Caco-2 (cell line): ENCODE measurements around the gene SLC46A1. TPM values are rescaled to one million over a fixed set of nuclear protein-coding genes. Genes with fewer than 3 reads are reported as not detected.

Experiments
- BruUV-seq: library from RNA; stranded (reverse); fragments of 400-500 nt; replicated peaks from 2 replicates; lab custom pipeline; 2021; lab: Mats Ljungman, UMichigan
- CTCF ChIA-PET: fragments of 300-600 bp; sonication (Branson Sonifier 250); formaldehyde crosslinking; loops from one replicate; lab custom pipeline; 2022; ENCODE audit warnings: antibody characterized with exemption; lab: Charles Lee
- POLR2A ChIA-PET: fragments of 300-600 bp; sonication (Branson Sonifier 250); formaldehyde crosslinking; loops from one replicate; lab custom pipeline; 2022; ENCODE audit warnings: antibody characterized with exemption; lab: Charles Lee
- DNase-seq, 2 experiments: peaks; one replicate each; pipeline versions ENCODE4 v3.0.0 to v3.0.0-alpha.2; 2020 to 2022
- H3K27me3 ChIP-seq: replicated peaks from 2 replicates; pipeline ENCODE4 v1.6.0; 2011; ENCODE audit warnings: low read length; ENCODE audit not compliant: control insufficient read depth, insufficient read depth
- H3K36me3 ChIP-seq: 2 replicates; pipeline ENCODE4 v1.5.1; 2011; ENCODE audit warnings: low read length; ENCODE audit not compliant: control insufficient read depth, insufficient read depth
- H3K4me1 ChIP-seq: fragments of 250-450 bp; sonication (Bioruptor Pico); 2 replicates; pipeline ENCODE4 v1.5.1; 2020; ENCODE audit warnings: mild to moderate bottlenecking
- H3K4me3 ChIP-seq: 2 replicates; pipeline ENCODE4 v1.5.1; 2011; ENCODE audit warnings: low read depth, mild to moderate bottlenecking, control low read depth, low read length
- H3K9me3 ChIP-seq: fragments of 250-450 bp; sonication (Bioruptor Pico); 2 replicates; pipeline ENCODE4 v1.5.1; 2020; ENCODE audit warnings: mild to moderate bottlenecking, moderate library complexity
- H3K27ac Mint-ChIP-seq: one replicate; pipeline ENCODE4 v1.8.0; 2022; ENCODE audit warnings: mixed read lengths; ENCODE audit not compliant: unreplicated experiment
- H3K27me3 Mint-ChIP-seq: one replicate; pipeline ENCODE4 v1.8.0; 2022; ENCODE audit warnings: mixed read lengths; ENCODE audit not compliant: insufficient read depth, unreplicated experiment
- H3K36me3 Mint-ChIP-seq: one replicate; pipeline ENCODE4 v1.8.0; 2022; ENCODE audit warnings: mild to moderate bottlenecking, mixed read lengths; ENCODE audit not compliant: insufficient read depth, unreplicated experiment
- H3K4me1 Mint-ChIP-seq: one replicate; pipeline ENCODE4 v1.8.0; 2022; ENCODE audit warnings: low read depth, mixed read lengths; ENCODE audit not compliant: unreplicated experiment
- H3K4me3 Mint-ChIP-seq: one replicate; pipeline ENCODE4 v1.8.0; 2022; ENCODE audit warnings: mild to moderate bottlenecking, moderate library complexity, mixed read lengths; ENCODE audit not compliant: unreplicated experiment
- H3K9me3 Mint-ChIP-seq: one replicate; pipeline ENCODE4 v1.8.0; 2022; ENCODE audit warnings: mixed read lengths; ENCODE audit not compliant: unreplicated experiment
- intact Hi-C: fragments of 100-400 bp; cut with micrococcal nuclease; formaldehyde crosslinking; loops from one replicate; pipeline ENCODE4 v1.10.0; 2022; ENCODE audit not compliant: unreplicated experiment
- total RNA-seq: library from RNA; stranded (reverse); gene quantifications from 2 replicates; pipeline ENCODE4 v1.2.3, GENCODE V29; 2022
- TF ChIP-seq, protein P1 (sequence below), 2 experiments: fragments of 200-600 bp in 1 of 2; IDR thresholded peaks; 1 replicate in 1 of 2; 2 replicates in 1 of 2; pipeline versions ENCODE4 v1.5.1 to v1.8.0; 2011 to 2022; ENCODE audit warnings: antibody characterized with exemption in 1 of 2, control low read depth in 1 of 2, inconsistent platforms in 1 of 2, low read depth in 1 of 2, low read length in 1 of 2, mild to moderate bottlenecking in 1 of 2, moderate library complexity in 1 of 2; ENCODE audit not compliant: insufficient read depth in 1 of 2, severe bottlenecking in 1 of 2, unreplicated experiment in 1 of 2

Gene SLC46A1
- total RNA-seq, 1 experiment from 2014 or later, result 114 TPM

DNA sequence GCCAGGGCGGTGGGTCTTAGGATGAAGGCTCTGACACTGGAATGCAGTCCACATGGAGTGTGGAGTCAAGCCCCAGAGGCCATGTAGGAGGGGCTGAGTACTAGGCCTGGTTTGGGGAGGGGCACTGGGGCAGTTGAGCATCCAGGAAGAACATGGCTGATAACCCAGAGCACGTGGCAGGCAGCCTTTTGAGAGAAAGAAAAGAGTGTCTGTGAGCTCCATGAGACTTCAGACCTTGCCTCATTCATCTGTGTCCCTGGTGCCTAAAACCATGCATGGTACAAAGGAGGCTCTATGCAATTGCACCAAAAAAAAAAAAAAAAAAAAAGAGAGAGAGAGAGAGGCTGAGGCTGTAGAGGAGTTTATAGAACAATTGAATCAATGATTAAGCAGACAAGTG, 14.6 kb downstream of the SLC46A1 start:
- H3K36me3 Mint-ChIP-seq, result peaks cover 42% of the 10 kb centered on the region
- H3K36me3 ChIP-seq, result peaks cover 6% of the 10 kb centered on the region
- no peaks in the 10 kb centered on the region for H3K27me3 ChIP-seq
- no TSS peak for BruUV-seq
- H3K4me3 Mint-ChIP-seq, result no peak overlapping the region
- ChIA-PET POLR2A (interaction anchor here (0.6 to 1.3 kb wide), 4 partner anchors 14 to 56 kb away, joined by 3 to 21 read pairs (median 3); partner anchors contain the start of genes POLDIP2, SLC46A1, TNFAIP1 and VTN), CTCF (interaction anchor here (0.6 to 1.1 kb wide), 3 partner anchors 21 to 75 kb away, joined by 5 to 8 read pairs (median 8); partner anchors contain the start of gene VTN)
- no peak overlapping the region for H3K4me3 ChIP-seq
- no peak for DNase-seq
- intact Hi-C loops, result no loop called here
- peaks cover 50% of the 10 kb centered on the region for H3K4me1 Mint-ChIP-seq
- no peaks in the 10 kb centered on the region for H3K9me3 ChIP-seq
- no peaks in the 10 kb centered on the region for H3K27me3 Mint-ChIP-seq
- H3K4me1 ChIP-seq, result peaks cover 63% of the 10 kb centered on the region
- H3K27ac Mint-ChIP-seq, result peak overlapping the region; percentile 56
- TF ChIP-seq, protein P1, sequence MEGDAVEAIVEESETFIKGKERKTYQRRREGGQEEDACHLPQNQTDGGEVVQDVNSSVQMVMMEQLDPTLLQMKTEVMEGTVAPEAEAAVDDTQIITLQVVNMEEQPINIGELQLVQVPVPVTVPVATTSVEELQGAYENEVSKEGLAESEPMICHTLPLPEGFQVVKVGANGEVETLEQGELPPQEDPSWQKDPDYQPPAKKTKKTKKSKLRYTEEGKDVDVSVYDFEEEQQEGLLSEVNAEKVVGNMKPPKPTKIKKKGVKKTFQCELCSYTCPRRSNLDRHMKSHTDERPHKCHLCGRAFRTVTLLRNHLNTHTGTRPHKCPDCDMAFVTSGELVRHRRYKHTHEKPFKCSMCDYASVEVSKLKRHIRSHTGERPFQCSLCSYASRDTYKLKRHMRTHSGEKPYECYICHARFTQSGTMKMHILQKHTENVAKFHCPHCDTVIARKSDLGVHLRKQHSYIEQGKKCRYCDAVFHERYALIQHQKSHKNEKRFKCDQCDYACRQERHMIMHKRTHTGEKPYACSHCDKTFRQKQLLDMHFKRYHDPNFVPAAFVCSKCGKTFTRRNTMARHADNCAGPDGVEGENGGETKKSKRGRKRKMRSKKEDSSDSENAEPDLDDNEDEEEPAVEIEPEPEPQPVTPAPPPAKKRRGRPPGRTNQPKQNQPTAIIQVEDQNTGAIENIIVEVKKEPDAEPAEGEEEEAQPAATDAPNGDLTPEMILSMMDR (IDR thresholded peaks at IDR 0.05; ENCODE audit: insufficient read depth in 1 of 2, low read depth in 1 of 2, low read length in 1 of 2, severe bottlenecking in 1 of 2, unreplicated experiment in 1 of 2), result no peak
- H3K9me3 Mint-ChIP-seq, result no peaks in the 10 kb centered on the region

DNA sequence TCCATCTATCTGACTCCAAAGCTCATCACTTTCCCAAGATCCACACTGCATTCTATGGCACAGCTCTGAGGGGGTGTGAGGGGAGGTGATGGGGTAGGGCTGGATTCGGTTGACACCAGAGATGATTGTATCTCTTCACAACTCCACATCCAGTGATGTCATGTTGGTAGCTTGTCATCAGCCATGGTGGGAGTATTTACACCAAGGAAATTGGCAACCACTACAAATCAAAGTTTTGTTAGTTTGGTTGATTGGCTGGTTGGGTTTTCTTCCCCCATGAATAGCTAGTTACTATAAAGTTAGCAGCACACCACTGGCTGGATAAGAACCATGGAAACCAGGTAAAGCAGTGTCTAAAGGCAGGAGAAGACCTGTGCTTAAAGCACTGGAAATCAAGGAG, 15.0 kb downstream of the SLC46A1 start:
- Histone ChIP-seq H3K4me3 (no peak overlapping the region), H3K9me3 (no peaks in the 10 kb centered on the region), H3K36me3 (peaks cover 6% of the 10 kb centered on the region), H3K4me1 (peaks cover 59% of the 10 kb centered on the region), H3K27me3 (no peaks in the 10 kb centered on the region)
- Mint-ChIP-seq H3K4me3 (no peak overlapping the region), H3K27ac (peak overlapping the region; percentile 56), H3K36me3 (peaks cover 37% of the 10 kb centered on the region), H3K27me3 (no peaks in the 10 kb centered on the region), H3K4me1 (peaks cover 49% of the 10 kb centered on the region), H3K9me3 (no peaks in the 10 kb centered on the region)
- CTCF ChIA-PET, result no interaction called here
- TF ChIP-seq, protein P1 (IDR thresholded peaks at IDR 0.05; ENCODE audit: insufficient read depth in 1 of 2, low read depth in 1 of 2, low read length in 1 of 2, severe bottlenecking in 1 of 2, unreplicated experiment in 1 of 2), result no peak
- POLR2A ChIA-PET, result interaction anchor here (0.9 to 1.3 kb wide), 3 partner anchors 15 to 55 kb away, joined by 3 read pairs; partner anchors contain the start of genes SLC46A1, TNFAIP1 and VTN
- intact Hi-C loops, result no loop called here
- no TSS peak for BruUV-seq
- DNase-seq, result no peak

DNA sequence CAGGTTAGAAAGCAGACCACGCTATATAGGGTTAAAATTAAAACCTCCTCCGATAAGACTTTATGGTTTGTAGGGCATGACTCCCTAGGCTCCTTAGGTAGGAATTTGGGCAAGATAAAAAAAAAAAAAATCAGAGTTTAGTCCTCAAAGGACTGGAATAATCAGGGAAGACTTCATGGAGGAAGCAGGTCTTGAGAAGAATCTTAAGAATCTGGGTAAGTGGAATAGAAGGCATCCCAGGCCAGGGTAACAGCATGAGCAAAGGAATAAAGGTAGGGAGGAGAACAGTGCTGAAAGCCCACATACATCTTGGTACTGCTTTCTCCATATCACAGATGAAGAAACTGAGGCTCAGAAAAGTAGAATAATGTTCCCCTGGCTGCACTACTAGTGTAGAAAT, 15.4 kb downstream of the SLC46A1 start:
- Mint-ChIP-seq H3K4me3 (no peak overlapping the region), H3K27me3 (no peaks in the 10 kb centered on the region), H3K27ac (peak overlapping the region; percentile 21), H3K9me3 (no peaks in the 10 kb centered on the region), H3K36me3 (peaks cover 33% of the 10 kb centered on the region), H3K4me1 (peaks cover 45% of the 10 kb centered on the region)
- POLR2A ChIA-PET, result no interaction called here
- intact Hi-C loops, result no loop called here
- Histone ChIP-seq H3K9me3 (no peaks in the 10 kb centered on the region), H3K4me3 (no peak overlapping the region), H3K36me3 (peaks cover 3% of the 10 kb centered on the region), H3K27me3 (no peaks in the 10 kb centered on the region), H3K4me1 (peaks cover 59% of the 10 kb centered on the region)
- no TSS peak for BruUV-seq
- TF ChIP-seq, protein P1 (IDR thresholded peaks at IDR 0.05; ENCODE audit: insufficient read depth in 1 of 2, low read depth in 1 of 2, low read length in 1 of 2, severe bottlenecking in 1 of 2, unreplicated experiment in 1 of 2), result no peak
- no peak for DNase-seq
- CTCF ChIA-PET, result no interaction called here
